NCI-H1092 (cell line): Measurements from ENCODE around the gene IL23R.

Source experiments
- DNase-seq: peaks from one replicate; lab custom pipeline; 2025; lab: John Stamatoyannopoulos, UW

IL23R gene

GRCh38 chr1:67239738-67240137 lies 73.5 kb downstream of the IL23R start:
- no peak for DNase-seq

DNA sequence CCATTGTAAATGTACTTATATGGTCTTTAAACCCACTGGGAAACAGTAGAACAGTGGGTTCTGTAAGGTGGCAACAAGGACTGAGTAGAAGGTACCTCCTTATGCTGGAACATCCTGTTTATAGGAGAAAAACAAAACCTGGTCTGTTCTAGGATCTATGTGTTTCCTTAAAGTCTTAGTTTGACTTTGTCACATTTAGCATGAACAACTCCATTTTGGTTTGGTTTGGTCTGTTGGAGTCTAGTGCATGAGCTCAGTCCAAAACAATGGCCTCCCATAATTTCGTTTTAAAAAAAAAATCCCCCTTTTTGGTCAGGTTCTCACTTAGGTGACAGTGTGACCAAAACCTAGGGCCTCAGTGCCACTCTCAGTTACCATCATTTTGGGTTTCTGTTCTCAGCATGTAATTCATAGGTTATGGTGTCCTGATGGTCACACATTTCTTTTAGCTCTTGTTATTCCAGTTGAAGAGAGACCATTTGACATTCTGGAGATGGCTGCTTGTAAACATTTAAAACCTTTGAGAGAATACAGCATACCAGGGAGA lies 75.0 kb downstream of the IL23R start:
- no peak for DNase-seq

DNA sequence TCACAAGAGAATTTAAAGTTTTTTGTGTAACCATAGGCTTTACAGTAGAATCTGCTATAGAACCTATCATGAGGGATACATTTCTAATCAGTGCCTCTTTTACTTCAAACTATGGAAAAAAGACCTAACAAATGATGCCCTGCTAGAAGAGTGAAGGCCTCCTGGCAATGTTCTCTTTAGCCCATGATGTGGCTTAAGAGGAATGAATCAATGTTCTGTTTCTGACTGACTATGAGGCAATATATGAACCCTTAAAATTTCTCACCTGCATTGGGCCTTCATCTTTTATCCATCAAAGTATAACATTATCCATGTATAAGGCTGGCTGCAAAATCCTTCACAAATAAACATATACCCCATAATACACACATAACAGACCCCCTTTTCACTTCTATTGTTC lies 75.8 kb downstream of the IL23R start:
- DNase-seq, result no peak

DNA sequence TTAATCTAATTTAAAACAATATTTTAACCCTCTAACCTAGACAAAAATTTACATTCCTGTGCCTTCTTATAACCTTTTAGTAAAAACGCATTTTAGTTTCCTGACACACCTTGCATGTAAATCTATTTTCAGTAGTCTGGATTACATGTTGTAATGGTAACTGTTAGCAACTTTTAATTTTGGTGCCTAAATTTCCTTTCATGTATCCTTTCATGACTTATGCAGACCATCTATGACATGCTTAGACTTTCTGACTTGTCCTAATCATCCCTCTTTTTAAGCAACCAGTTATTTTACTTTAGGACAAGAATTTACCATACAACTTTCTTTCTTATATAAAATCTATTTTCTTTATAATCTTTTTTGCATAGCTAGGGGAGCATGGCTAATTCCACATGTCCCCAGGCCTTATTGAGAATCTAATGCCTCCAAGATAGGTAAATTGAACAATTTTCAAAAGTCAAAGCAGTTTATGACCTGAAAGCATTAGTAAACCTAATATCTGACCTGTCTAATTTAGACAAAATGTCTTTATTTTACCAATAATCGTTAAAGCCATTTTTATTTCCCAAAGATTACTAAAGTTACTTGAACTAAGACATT lies 83.9 kb downstream of the IL23R start:
- no peak for DNase-seq

DNA sequence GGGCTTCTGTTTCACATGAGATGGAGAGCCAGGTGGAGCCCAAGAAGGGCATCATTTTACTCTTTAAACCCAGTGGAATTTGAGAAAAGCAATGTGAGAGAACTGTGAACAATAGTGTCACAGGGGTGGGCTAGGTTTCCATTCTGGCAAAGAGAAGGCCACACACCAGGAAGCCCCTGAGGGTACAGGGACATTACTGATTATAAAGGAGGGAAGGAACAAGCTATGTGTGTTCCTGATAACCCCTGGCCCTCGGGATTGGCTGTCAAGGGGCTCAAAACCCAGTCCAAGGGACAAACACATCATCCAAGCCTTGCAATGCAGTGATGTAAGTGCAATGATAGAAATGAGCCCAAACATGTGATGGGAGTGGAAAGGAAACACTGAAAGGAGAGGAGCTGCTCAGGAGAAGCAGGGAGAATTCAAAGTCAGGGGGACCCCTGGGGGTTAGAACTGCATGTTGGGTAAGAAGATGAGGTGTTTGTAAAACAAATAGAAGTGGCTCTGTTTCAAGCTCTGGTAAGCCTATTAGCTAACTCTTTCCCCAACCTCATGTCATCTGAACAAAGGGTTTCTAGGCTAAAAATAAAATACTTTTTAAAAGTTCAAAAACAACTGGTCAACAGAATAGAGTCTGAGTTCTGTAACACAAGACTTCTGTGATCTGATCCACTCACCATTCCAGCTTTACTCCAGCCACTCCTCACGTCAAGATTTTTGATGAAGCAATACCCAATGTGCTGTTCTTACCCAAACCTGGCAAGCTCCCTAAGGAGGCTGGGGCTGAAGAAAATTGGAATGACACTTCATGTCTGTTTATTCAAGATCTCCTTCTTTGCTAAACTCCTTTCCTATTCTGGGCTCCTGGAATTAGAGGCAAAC lies 90.3 kb downstream of the IL23R start:
- DNase-seq, result no peak

DNA sequence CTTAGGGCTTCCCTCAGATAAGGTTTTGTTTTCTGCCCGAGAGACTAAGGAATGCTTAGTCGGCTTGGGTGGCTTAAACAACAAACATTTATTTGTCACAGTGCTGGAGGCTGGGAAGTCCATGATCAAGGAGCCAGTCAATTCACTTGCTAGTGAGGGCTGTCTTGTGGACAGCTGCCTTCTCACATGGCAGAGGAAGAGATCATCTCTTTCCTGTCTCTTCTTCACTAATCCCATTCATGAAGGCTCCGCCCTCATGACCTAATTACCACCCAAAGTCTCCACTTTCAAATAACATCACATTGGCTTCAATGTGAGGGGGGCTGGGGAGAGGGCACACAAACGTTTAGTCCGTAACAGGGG lies 90.9 kb downstream of the IL23R start:
- DNase-seq, result no peak

- no peak for DNase-seq
Observed at GRCh38 chr1:67261680-67262079, 95.4 kb downstream of the IL23R start.

- no peak for DNase-seq
Observed at GRCh38 chr1:67262735-67263134, 96.5 kb downstream of the IL23R start.

- no peak for DNase-seq
Observed at GRCh38 chr1:67264152-67264551, 97.9 kb downstream of the IL23R start.

DNA sequence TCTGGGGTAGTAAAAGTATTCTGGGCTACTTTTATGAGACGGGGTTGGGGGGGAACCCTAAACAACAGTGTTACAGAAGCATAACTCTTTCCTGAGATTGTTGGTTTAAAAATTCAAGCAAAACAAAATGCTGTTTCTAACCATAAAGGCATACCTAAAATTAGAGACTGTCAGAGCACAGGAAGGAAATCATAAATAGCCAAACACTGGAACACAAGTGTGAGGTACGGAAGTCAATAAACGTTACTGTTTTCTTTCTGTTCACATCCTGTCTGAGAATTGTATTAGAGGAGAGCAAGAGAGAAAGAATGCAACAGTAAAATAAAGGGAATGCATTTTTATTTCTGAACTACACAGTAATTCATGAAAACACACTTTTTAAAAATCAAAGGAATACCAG lies 98.6 kb downstream of the IL23R start:
- DNase-seq, result no peak

DNA sequence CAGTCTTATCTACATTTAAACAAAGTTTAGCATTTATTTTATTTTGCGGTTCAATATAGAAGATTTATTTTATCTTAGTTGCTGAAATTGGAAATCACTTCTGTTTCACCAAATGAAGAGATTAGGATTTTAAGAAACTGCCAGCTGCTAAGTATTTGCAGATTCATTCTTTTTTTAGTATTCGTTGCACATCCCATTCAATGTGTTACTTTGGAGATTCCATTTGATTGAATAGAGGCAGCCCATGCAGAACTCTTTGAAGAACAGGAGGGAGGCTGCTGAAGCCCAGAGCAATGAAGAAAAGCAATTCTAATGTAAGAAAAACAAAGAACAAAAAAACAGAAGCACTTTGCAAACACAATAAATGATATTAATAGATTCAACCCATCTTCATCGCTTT lies 102.8 kb downstream of the IL23R start:
- DNase-seq, result no peak

GRCh38 chr1:67270541-67270940 lies 104.3 kb downstream of the IL23R start:
- no peak for DNase-seq

DNA sequence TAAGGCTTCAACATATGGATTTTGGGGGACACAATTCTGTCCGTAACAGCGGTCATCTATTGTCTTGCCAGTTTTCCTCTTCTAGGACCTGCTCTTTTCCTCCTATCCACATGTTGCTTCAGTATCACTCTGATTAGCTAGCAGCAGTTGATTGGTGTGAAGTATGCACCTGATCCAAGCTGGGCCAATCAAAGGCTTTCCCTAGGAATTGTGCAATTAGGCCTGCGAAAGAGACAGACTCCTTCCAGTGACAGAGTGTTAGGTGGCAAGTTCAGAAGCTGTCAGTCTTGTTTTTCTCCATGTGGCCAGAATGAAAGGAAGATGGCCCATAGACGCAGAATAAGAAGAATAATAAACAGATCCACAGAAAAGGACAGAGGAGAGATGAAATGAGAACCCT lies 107.3 kb downstream of the IL23R start:
- no peak for DNase-seq

GRCh38 chr1:67274623-67275325 lies 108.5 kb downstream of the IL23R start:
- DNase-seq, result no peak

DNA sequence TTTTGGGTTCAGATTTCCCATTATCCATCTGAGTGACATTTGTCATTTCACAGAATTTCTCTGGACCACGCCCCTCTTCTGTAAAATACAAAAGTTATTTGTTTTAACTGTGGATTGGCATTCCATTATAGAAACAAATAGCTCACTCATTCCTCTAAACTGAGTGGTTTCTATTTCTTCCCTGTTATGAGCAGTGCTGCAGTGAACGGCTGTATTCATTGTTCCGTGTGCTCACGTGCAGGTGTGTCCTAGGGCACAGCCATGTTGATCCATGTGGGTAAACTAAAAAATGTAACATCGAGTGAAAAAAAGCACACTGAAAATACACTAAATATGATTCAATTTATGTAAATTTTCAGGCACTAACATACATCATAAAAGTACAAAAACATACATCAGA lies 114.4 kb downstream of the IL23R start:
- no peak for DNase-seq

- DNase-seq, result no peak
Observed at GRCh38 chr1:67281244-67281643, 115.0 kb downstream of the IL23R start.

- no peak for DNase-seq
Observed at GRCh38 chr1:67285780-67286488, 119.7 kb downstream of the IL23R start.

DNA sequence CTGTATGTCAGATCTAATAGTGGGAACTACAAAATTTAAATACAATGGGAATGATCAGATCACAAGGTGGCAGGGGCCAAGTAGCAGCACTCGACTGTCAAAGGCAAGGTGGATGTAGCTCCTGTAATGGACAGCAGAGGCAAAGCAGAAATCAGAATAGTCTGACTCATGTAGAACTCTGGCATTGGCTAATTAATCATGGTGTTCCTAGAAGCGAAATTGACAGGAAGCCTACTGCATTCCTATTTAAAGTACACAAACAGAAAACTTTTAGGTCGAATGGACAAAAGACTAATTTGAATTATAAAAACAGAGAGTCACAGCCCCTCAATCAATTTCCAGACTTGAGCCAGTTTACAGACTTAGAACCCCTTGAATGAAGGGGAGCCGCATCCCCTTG lies 124.0 kb downstream of the IL23R start:
- DNase-seq, result no peak

GRCh38 chr1:67294836-67295617 lies 128.8 kb downstream of the IL23R start:
- no peak for DNase-seq

DNA sequence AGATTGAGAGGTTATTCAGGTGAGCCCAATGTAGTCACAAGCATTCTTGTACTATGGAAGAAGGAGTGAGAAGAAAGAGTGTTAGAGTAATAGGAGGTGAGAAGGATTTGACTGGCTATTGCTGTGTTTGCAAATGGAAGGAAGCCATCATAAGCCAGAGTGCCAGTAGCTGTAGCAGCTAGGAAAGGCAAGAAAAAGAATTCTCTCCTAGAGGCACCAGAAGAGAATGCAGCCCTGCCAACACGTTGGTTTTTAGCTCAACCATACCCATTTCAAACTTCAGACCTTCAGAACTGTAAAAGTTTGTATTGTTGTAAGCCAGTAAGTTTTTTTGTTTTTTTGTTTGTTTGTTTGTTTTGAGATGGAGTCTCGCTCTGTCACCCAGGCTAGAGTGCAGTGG lies 132.5 kb downstream of the IL23R start:
- no peak for DNase-seq

DNA sequence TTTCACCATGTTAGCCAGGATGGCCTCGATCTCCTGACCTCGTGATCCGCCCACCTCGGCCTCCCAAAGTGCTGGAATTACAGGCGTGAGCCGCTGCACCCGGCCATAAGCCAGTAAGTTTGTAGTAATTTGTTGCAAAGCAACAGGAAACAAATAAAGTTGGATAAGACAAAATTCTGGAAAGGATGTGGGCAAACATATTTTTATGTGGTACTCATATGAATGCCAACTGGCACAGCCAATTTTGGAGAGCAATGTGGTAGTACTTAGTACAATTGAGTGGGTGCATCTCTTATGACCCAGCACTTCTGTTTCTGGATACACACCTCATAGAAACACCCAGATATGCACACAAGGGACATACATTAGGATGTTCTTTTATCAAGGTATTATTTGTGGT lies 133.0 kb downstream of the IL23R start:
- DNase-seq, result no peak
